Jurkat, Clone E6-1 (cell line): Measurements from ENCODE around the gene POU6F2.

Experiments used
- DNase-seq: peaks from one replicate; pipeline ENCODE4 v3.0.0-alpha.2; 2011; ENCODE audit warnings: low read depth, low spot score
- H3K4me3 ChIP-seq: 2 replicates; pipeline ENCODE4 v1.5.1; 2011; ENCODE audit warnings: mild to moderate bottlenecking, low read length, control low read depth, moderate library complexity

Gene POU6F2

DNA sequence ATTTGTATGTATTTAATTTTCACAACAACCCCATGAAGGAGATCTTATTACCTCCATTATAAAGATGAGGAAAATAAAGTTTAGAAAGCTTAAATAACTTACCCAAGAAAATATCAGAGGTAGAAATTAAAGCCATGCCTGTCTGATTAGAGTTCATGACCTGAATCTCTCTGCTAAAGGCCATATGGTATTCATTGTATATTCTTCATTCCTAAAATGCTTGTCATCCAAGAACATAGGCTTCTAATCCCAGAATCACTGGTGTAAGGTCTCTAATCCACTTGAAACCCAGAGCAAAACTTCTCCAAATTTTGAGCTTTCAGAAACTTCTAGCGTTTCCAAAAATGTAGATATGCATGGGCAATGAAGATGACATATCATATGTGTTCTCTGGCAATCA, 516.2 kb downstream of the POU6F2 start:
- no peak overlapping the region for H3K4me3 ChIP-seq
- DNase-seq, result no peak

DNA sequence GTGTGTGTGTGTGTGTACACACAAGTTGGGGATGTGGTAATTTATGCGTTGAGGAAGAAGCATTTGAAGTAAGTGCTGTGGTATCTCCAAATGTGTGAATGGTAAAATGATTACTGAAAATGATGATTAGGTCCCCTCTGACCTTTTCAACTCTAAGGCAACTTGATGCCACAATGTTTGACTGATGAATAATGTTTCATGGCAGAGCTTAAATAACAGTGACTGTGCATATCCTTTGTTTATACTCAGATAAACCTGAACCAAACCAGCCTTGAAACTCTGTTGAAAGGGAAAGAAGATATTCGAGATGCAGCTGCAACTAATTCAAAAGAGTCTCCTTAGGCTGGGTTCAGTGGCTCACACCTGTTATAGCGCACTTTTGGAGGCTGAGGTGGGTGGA, 523.6 kb downstream of the POU6F2 start:
- no peak overlapping the region for H3K4me3 ChIP-seq
- DNase-seq, result no peak

DNA sequence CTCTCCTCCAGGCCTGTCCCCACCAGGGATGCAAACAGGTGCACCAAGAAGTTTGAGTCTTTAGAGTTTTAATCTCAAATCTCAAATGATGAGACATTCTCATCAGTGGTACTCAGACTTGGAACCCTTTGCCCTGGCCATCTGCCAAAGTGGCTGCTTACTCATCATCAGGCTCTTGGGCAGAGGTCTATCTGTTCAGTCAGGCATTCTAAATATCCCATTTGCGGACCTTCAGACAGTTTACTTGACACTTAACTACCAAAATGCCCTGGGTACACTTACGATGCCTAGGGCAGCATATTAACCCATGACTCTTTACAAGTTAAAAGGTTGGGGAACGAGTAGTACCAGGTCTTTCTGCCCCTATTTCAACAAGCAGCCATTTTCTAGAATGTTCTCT, 527.3 kb downstream of the POU6F2 start:
- no peak overlapping the region for H3K4me3 ChIP-seq
- DNase-seq, result no peak

DNA sequence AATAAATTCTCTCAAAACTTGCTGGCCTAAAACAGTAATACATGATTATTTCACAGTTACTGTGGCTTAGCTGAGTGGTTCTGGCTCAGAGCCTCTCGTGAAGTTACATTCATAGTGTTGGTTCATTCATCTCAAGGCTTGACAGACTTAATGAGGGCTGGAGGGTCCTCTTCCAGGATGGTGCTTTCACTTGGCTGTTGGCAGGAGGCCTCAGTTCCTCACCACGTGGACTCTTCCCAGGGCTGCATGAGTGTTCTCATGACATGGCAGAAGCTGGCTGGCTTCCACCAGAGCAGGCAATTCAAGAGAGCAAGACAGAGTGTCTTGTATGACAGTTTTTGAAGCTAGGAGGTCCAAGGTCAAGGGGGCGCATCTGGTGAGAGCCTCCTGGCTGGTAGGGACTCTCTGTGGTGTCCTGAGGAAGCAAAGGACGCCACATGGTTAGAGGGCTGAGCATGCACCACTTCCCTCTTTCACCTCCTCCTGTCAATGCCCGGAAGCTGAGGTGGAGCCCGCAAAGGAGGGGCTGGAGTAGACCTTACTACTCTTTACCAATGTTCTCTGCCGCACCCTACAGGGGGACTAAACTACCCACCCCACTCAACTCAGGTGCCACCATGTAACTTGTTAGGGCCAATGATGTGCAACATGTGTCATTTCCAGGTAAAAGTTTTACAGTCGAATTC, 530.3 kb downstream of the POU6F2 start:
- DNase-seq, result no peak
- H3K4me3 ChIP-seq, result no peak overlapping the region

DNA sequence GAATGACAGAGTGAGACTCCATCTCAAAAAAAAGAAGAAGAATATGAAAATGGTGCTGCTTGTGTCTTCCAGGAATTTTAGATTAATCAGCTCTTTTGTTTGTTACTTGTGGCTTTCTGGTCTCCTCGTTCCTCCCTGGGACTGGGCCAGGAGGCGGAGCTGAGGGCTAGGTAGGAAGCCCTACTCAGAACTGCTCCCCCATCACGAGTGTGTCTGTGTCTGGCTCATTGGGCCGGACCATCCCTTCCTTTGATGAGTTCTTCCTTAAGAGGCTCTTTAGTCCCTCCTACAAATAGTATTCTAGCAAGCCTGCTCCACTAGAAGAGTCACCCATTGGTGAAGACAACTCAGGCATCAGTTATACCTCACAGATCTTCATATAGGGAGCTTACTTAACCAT, 531.7 kb downstream of the POU6F2 start:
- DNase-seq, result no peak
- no peak overlapping the region for H3K4me3 ChIP-seq

DNA sequence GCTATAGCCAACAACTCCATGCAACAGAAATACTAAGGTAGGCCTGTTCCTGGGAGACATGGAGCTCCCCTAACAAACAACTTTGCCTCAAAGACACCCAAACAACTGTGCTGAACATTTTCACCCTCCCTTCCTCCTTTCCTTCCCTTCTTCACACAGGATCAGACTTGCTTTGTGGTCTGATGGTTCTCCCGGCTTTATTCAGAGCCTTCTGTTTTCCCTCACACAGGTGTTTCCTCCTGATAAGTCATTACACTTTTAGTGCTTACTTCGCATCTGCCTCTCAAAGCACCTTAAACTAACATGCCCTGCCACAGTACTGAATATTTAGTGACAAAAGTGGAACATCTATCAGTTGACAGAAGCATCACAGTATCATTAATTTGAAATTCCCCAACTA, 532.2 kb downstream of the POU6F2 start:
- no peak overlapping the region for H3K4me3 ChIP-seq
- peak; percentile 76 for DNase-seq

DNA sequence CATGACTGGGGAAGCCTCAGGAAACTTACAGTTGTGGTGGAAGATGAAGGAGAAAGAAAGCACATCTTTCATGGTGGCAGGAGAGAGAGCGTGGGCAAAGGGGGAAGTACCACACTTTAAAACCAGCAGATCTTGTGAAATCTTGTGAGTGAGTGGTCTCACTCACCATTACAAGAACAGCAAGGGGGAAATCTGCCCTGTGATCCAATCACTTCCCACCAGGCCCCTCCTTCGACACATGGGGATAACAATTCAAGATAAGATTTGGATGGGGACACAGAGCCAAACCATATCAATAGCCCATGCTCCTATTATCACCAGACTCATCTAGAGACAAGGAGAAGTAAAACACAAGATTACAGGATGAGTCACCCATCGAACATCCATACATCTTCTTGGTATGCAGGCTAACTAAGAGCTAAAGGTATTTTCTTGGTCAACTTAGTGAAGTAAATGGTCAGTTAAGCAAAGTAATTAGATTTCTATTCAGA, 533.2 kb downstream of the POU6F2 start:
- no peak for DNase-seq
- H3K4me3 ChIP-seq, result no peak overlapping the region

DNA sequence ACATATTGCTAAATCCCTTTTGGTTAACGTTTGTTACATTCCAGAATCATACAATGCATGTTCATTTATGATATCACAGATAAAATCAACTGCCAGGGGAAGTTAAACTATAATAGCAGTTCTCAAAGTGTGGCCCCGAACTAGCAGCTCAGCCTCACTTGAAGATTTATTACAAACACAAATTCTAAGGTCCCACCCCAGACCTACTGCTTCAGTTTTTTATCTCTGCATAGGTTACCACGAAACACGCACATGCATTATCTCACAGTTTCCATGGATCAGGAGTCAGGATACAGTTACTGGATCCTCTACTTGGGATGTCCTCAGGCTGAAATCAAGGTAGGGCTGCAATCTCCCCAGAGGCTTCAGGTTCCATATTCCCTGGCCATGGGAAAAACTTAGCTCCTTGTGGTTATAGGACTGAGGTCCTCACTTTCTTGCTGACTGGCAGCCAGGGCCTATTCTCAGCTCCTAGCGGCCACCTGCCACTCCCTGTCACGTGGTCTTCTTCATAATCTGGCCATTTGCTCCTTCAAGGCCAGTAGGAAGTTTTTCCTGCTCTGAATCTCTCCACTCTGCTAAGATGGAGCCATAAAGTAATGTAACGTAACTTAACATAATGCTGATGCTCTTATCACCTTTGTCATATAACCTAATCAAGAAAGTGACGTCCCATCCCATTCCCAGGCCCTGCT, 538.0 kb downstream of the POU6F2 start:
- no peak overlapping the region for H3K4me3 ChIP-seq
- DNase-seq, result no peak

DNA sequence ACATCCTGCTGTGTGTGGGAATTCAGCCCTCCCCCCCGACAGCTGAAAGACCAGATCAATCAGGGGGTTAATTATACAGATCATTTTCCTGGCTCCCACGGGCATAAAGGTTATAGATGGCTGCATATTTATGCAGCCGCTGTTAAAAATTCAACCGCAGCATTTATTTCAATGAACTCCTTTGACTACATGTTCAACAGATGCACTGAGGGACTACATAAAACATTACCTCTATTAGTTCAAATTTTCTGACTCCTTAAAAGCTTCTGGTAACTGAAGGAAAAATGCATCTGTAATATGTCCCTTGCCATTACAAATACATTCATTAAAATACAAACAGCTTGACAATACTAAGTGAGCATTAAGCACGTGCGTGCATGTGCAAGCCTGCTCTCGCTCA, 538.8 kb downstream of the POU6F2 start:
- H3K4me3 ChIP-seq, result no peak overlapping the region
- DNase-seq, result no peak

DNA sequence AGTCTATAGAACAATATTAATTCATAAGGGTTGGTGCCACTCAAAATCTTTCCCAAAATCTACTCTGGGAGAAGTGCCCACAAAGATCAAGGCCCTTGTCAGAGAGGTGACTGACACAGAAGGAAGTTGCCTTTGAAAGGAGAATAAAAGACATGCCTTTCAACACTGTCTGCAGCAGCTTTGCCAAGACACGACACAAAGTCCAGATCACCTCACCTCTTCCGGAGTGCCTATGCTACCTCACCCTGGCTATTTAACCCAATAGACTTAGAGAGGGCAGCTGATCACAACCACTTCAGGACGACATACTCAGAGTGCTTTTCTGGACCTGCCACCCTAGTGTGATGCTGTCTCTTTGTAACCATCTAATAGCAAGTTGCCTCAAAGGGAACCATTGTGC, 539.5 kb downstream of the POU6F2 start:
- H3K4me3 ChIP-seq, result no peak overlapping the region
- no peak for DNase-seq
